RWPE1 (cell line): ENCODE results near the gene CTBP1.

ENCODE experiments used
- CTCF ChIA-PET: fragments of 350-600 bp; sonication (Branson Sonifier 250); formaldehyde crosslinking; extraction: SDS; loops from one replicate; lab custom pipeline; 2021; lab: Yijun Ruan, JAX
- POLR2A ChIA-PET: fragments of 400-600 bp; formaldehyde crosslinking; extraction: SDS; loops from one replicate; lab custom pipeline; 2020; ENCODE audit warnings: antibody characterized with exemption; ENCODE audit not compliant: low non-redundant PET; lab: Yijun Ruan, JAX
- DNase-seq: peaks from one replicate; pipeline ENCODE4 v3.0.0; 2012; ENCODE audit warnings: low spot score
- H3K27ac ChIP-seq: fragments of 450-650 bp; 2 replicates; pipeline ENCODE4 v1.5.1; 2017
- TF ChIP-seq, protein P1 (sequence below): fragments of 450-650 bp; conservative IDR thresholded peaks from 2 replicates; pipeline ENCODE4 v1.5.1; 2017; ENCODE audit warnings: low read depth, mild to moderate bottlenecking

CTBP1 gene

DNA sequence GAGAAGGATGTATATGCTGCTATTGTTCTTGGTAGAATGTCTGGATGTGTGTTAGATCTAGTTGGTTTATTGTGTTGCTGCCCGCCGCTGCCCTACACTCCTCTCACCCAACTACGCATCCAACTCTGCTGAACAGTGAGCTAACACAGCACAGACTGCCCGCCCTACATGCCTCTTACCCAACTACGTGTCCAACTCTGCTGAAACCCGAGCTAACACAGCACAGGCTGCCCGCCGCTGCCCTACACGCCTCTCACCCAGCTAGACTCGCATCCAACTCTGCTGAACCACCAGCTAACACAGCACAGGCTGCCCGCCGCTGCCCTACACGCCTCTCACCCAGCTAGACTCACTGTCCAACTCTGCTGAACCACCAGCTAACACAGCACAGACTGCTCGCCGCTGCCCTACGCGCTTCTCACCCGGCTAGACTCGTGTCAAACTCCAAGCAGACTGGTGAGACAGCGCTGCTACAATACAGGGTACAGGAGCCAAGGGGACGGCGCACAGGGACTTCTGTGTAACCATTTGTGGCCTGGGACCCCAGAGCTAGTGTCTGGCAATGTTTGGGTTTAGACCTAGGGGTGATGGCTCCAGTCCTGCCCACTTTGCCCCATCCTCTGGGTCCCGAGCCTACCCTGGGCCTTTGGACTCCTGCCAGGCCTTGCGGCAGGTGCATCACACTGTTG is 11.6 kb upstream of the CTBP1 start:
- TF ChIP-seq, protein P1, sequence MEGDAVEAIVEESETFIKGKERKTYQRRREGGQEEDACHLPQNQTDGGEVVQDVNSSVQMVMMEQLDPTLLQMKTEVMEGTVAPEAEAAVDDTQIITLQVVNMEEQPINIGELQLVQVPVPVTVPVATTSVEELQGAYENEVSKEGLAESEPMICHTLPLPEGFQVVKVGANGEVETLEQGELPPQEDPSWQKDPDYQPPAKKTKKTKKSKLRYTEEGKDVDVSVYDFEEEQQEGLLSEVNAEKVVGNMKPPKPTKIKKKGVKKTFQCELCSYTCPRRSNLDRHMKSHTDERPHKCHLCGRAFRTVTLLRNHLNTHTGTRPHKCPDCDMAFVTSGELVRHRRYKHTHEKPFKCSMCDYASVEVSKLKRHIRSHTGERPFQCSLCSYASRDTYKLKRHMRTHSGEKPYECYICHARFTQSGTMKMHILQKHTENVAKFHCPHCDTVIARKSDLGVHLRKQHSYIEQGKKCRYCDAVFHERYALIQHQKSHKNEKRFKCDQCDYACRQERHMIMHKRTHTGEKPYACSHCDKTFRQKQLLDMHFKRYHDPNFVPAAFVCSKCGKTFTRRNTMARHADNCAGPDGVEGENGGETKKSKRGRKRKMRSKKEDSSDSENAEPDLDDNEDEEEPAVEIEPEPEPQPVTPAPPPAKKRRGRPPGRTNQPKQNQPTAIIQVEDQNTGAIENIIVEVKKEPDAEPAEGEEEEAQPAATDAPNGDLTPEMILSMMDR: no peak
- no peak overlapping the region for H3K27ac ChIP-seq
- ChIA-PET POLR2A (no interaction called here), CTCF (no interaction called here)
- DNase-seq: no peak

DNA sequence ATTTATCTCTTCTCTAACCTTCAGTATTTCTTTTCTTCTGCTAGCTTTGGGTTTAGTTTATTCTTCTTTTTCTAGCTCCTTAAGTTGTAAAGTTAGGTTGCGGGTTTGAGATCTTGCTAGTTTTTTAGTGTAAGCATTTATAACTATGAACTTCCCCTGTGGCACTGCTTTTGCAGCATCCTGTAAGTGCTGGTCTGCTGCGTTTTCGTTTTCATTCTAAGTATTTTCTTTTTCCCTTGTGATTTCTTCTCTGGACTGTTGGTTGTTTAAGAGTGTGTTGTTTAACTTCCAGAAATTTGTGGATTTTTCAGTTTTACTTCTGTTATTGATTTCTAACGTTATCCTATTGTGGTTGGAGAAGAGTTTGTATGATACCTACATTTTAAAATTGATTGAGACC is 11.0 kb upstream of the CTBP1 start:
- ChIA-PET CTCF (no interaction called here), POLR2A (no interaction called here)
- H3K27ac ChIP-seq: no peak overlapping the region
- TF ChIP-seq, protein P1: no peak
- DNase-seq: no peak

DNA sequence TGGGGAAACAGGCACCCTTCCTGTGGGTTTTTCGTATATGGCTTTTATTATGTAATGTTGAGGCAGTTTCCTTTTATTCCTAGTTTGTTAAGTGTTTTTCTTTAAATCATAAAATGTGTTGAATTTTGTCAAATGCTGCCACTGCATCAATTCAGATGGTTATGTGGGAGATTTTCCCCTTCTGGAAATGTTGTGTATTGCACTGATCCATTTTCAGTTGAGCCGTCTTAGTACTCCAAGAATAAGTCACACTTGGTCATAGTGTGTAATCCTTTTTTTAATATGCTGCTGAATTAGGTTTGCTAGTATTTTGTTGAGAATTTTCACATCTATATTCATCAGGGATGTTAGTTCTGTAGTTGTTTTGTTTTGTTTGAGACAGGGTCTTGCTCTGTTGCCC is 9.5 kb upstream of the CTBP1 start:
- ChIA-PET CTCF (interaction anchor here (0.6 kb wide), 1 partner anchor 577 kb away, joined by 3 read pairs; no protein-coding TSS in a partner anchor), POLR2A (no interaction called here)
- H3K27ac ChIP-seq: no peak overlapping the region
- TF ChIP-seq, protein P1: no peak
- DNase-seq: no peak

DNA sequence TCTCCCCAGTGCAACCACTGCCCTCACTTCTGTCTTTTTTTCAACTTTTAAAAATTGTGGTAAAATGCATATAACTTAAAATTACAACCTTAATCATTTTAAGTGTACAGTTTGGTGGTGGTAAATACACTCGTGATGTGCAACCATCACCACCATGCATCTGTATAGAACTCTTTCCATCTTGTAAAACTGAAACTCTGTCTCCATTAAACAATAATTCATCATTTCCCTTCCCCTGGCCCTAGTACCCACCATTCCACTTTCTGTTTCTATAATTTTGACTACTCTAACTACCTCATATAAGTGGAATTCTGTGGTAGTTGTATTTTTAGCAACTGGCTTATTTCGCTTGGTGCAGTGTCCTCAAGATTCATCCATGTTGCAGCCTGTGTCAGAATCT is 6.8 kb upstream of the CTBP1 start:
- ChIA-PET CTCF (interaction anchor here (0.6 kb wide), 1 partner anchor 63 kb away, joined by 3 read pairs; no protein-coding TSS in a partner anchor), POLR2A (no interaction called here)
- no peak overlapping the region for H3K27ac ChIP-seq
- TF ChIP-seq, protein P1: no peak
- no peak for DNase-seq

DNA sequence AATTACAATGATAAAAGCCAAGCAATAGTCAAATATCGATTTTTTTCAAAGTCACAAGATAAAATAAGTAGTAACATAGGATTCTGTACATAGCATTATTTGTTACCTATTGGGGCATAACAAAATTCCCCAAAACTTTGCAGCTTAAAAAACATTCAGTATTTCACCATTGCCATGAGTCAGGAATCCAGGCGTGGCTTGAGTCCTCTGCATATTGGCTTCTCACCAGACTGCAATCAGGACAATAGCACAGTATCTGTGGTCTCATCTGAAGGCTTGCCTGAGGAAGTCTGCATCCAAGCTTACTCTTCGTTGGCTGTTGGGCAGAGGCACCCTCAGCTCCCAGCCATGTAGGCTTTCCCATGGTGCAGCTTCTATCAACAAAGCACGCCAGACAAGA is 6.2 kb upstream of the CTBP1 start:
- no peak overlapping the region for H3K27ac ChIP-seq
- CTCF ChIA-PET: interaction anchor here (0.6 kb wide), 1 partner anchor 62 kb away, joined by 3 read pairs; no protein-coding TSS in a partner anchor
- TF ChIP-seq, protein P1: no peak
- POLR2A ChIA-PET: no interaction called here
- no peak for DNase-seq

DNA sequence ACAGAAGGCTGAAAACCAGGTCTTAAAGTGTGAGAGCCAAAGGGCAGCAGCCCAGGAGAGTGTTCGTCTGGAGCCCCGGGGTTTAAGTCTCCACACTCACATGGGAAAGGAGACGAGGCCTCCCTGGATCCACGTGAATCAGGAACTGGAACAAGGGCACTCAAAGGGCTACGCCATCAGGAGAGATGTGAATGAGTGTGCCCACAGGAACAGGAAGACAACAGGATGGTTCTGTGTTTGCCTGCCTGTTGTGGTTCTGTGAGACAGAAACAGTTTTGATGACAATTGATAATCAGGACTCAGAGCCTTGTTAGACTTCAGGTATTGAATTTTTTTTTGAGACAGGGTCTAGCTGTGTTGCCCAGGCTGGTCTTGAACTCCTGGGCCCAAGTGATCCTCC is 4.9 kb upstream of the CTBP1 start:
- TF ChIP-seq, protein P1: no peak
- no peak overlapping the region for H3K27ac ChIP-seq
- ChIA-PET POLR2A (no interaction called here), CTCF (no interaction called here)
- DNase-seq: no peak
